Vagina (tissue), 2 donors: ENCODE measurements around the gene ABHD12. TPM values are rescaled to one million over a fixed set of nuclear protein-coding genes. Genes with fewer than 3 reads are reported as not detected.

Source experiments
- DNase-seq, 2 donors: peaks; one replicate each; pipeline ENCODE4 v3.0.0-alpha.2; 2017; ENCODE audit errors: extremely low spot score in 2 of 2
- H3K27ac ChIP-seq: fragments of 200-600 bp; sonication (generic); one replicate; pipeline ENCODE4 v1.5.1; 2019
- H3K27me3 ChIP-seq: fragments of 200-600 bp; sonication (generic); one replicate; pipeline ENCODE4 v1.5.1; 2019
- H3K36me3 ChIP-seq, 2 donors: fragments of 200-600 bp; sonication (generic); one replicate each; pipeline ENCODE4 v1.5.1; 2017 to 2019
- H3K4me1 ChIP-seq: fragments of 200-600 bp; sonication (generic); one replicate; pipeline ENCODE4 v1.5.1; 2019
- H3K4me3 ChIP-seq, 2 donors: fragments of 200-600 bp; sonication (generic); 1 replicate in 1 of 2; 2 replicates in 1 of 2; pipeline ENCODE4 v1.5.1; 2016 to 2019
- H3K9me3 ChIP-seq: fragments of 200-600 bp; sonication (generic); one replicate; pipeline ENCODE4 v1.5.1; 2019
- POLR2A ChIP-seq, 2 donors: fragments of 450-650 bp; IDR thresholded peaks; one replicate each; pipeline ENCODE4 v1.6.1; 2017; ENCODE audit warnings: antibody characterized with exemption in 2 of 2, mild to moderate bottlenecking in 2 of 2, moderate library complexity in 2 of 2
- POLR2AphosphoS5 ChIP-seq, 2 donors: sonication (generic); formaldehyde crosslinking; IDR thresholded peaks; one replicate each; pipeline ENCODE4 v1.9.0; 2017; ENCODE audit warnings: antibody characterized with exemption in 2 of 2, mild to moderate bottlenecking in 2 of 2, low read depth in 1 of 2; ENCODE audit not compliant: insufficient read depth in 1 of 2
- intact Hi-C: fragments of 100-400 bp; cut with DNase I; formaldehyde crosslinking; loops from one replicate; pipeline ENCODE4 v1.15.1; 2023
- total RNA-seq: library from RNA; depleted of rRNA; stranded (reverse); fragments of >200 nt; gene quantifications from one replicate; pipeline ENCODE4 v1.2.3, GENCODE V29; 2016
- TF ChIP-seq, protein P1 (sequence below), 3 experiments: fragments of 450-650 bp in 2 of 3; fragments of 200-600 bp in 1 of 3; sonication (generic) in 1 of 3; IDR thresholded peaks; one replicate each; pipeline ENCODE4 v1.5.1; 2017 to 2019; ENCODE audit warnings: antibody characterized with exemption in 3 of 3, mild to moderate bottlenecking in 2 of 3, moderate library complexity in 2 of 3

Gene ABHD12
- total RNA-seq, 1 donor from 2014 or later = 36.6 TPM

DNA sequence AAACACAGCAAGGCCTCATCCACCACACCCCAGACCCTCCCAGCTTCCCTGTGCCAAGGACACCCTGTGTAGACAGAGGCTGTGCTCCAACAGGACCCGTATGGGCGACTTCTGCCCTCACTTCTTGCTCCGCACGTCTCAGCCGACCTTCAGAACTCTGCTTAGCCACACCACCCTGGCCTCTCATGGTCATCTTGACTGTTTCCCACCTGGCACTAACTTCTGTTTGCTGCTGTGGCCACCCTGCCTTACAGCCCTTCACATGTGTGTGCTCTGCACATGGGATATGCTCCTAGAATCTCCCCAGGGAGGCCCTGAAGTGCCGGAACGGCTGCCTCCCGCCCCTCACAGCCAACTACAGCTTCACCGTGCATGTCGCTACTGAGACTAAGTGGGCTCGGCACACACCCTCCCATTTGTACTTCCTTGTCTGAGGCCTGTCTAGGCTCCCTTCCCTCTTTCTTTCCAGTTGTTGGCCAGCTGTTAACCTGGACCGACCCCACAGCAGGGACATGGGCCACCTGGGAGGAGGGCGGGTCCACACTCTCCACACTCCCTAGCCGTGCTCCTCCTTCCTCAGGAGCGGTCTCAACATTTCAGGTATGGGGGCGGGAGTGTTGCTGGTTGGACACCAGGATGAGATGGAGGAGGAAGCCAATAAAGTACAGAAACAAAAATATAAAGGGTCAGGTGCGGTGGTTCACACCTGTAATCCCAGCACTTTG is 73.1 kb downstream of the ABHD12 start:
- no peak overlapping the region for H3K27ac ChIP-seq
- no peak overlapping the region for H3K4me3 ChIP-seq
- H3K27me3 ChIP-seq = no peaks in the 10 kb centered on the region
- H3K4me1 ChIP-seq = no peaks in the 10 kb centered on the region
- no peaks in the 10 kb centered on the region for H3K9me3 ChIP-seq
- no peak for TF ChIP-seq POLR2A (IDR thresholded peaks at IDR 0.05)
- TF ChIP-seq, protein P1, sequence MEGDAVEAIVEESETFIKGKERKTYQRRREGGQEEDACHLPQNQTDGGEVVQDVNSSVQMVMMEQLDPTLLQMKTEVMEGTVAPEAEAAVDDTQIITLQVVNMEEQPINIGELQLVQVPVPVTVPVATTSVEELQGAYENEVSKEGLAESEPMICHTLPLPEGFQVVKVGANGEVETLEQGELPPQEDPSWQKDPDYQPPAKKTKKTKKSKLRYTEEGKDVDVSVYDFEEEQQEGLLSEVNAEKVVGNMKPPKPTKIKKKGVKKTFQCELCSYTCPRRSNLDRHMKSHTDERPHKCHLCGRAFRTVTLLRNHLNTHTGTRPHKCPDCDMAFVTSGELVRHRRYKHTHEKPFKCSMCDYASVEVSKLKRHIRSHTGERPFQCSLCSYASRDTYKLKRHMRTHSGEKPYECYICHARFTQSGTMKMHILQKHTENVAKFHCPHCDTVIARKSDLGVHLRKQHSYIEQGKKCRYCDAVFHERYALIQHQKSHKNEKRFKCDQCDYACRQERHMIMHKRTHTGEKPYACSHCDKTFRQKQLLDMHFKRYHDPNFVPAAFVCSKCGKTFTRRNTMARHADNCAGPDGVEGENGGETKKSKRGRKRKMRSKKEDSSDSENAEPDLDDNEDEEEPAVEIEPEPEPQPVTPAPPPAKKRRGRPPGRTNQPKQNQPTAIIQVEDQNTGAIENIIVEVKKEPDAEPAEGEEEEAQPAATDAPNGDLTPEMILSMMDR (IDR thresholded peaks at IDR 0.05) = no peak
- TF ChIP-seq POLR2AphosphoS5 (IDR thresholded peaks at IDR 0.05; ENCODE audit: insufficient read depth in 1 of 2, low read depth in 1 of 2) = no peak
- H3K36me3 ChIP-seq = peaks cover 0 to 1% of the 10 kb centered on the region in 2 donors
- intact Hi-C loops = no loop called here
- DNase-seq = no peak

DNA sequence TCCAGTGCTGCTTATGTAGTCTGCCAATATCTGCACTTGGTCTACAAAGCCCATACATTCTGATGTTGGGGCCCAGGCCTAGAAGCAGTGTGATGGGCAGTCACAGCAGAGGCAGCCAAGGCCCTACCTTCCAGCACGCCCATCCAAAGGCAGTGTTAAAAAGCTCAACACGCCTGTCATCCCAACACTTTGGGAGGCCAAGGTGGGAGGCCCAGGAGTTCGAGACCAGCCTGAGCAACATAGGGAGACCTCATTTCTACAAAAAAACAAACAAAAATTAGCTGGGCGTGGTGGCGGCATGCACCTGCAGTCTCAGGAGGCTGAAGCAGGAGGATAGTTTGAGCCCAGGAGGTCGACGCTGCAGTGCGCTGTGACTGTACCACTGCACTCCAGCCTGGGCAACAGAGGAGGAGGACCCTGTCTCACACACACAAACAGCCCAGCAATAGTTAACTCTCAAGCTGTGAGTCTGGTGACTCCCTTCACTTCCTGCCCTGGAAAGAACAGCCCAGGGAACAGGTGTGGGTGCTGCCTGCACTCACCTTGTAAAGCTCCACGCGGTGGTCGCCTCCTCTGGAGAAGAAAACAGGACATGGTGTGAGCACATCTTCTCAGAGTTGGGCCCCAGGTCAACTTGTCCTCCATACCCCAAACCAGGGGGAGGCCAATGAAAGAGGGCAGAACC is 74.0 kb downstream of the ABHD12 start:
- no peak for DNase-seq
- Histone ChIP-seq H3K4me3 (no peak overlapping the region), H3K4me1 (peaks cover 1% of the 10 kb centered on the region), H3K9me3 (no peaks in the 10 kb centered on the region), H3K27ac (no peak overlapping the region), H3K27me3 (no peaks in the 10 kb centered on the region), H3K36me3 (no peaks in the 10 kb centered on the region)
- intact Hi-C loops = no loop called here
- TF ChIP-seq POLR2AphosphoS5 (IDR thresholded peaks at IDR 0.05; ENCODE audit: insufficient read depth in 1 of 2, low read depth in 1 of 2) = no peak
- TF ChIP-seq, protein P1 (IDR thresholded peaks at IDR 0.05) = no peak
- no peak for TF ChIP-seq POLR2A (IDR thresholded peaks at IDR 0.05)

DNA sequence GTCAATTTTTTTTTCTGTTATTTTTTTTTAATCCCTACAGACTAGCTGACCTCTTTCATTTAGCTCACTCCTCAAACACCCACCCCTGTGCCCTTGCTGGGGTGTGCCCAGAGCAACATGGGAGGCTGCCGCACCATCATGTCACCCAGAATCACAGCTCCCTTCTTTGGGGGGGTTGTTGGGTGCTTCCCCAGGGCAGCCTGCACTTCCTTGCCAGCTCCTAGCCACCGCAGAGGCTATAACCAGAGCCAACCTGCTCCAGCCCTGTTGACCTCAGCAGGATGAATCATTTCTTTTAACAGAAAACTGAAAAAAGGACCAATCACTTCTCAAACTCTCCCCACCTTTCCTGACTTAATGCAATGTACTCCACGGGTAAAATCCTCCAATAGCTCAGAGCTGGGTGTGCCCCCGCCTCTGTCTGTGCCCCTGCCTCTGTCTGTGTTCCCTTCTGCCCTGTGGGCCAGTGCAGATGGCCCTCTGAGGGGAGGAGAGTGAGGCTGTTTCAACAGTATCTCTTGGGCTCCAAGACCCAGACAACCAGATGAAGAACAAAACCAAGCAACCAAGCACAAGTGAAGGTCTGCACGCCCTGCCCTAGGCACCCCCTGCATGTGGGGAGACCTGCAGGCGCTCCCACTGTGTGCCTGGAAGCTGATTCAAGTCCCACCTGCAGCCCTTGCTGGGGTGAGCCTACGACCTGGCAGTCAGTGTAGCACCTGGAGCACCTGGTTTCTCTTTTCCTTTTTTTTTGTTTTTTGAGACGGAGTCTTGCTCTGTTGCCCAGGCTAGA is 75.0 kb downstream of the ABHD12 start:
- H3K36me3 ChIP-seq = no peaks in the 10 kb centered on the region
- TF ChIP-seq, protein P1 (IDR thresholded peaks at IDR 0.05) = no peak
- TF ChIP-seq POLR2A (IDR thresholded peaks at IDR 0.05) = no peak
- TF ChIP-seq POLR2AphosphoS5 (IDR thresholded peaks at IDR 0.05; ENCODE audit: insufficient read depth in 1 of 2, low read depth in 1 of 2) = no peak
- H3K4me1 ChIP-seq = peaks cover 12% of the 10 kb centered on the region
- intact Hi-C loops = no loop called here
- no peak for DNase-seq
- H3K27me3 ChIP-seq = no peaks in the 10 kb centered on the region
- no peak overlapping the region for H3K4me3 ChIP-seq
- H3K9me3 ChIP-seq = no peaks in the 10 kb centered on the region
- no peak overlapping the region for H3K27ac ChIP-seq

DNA sequence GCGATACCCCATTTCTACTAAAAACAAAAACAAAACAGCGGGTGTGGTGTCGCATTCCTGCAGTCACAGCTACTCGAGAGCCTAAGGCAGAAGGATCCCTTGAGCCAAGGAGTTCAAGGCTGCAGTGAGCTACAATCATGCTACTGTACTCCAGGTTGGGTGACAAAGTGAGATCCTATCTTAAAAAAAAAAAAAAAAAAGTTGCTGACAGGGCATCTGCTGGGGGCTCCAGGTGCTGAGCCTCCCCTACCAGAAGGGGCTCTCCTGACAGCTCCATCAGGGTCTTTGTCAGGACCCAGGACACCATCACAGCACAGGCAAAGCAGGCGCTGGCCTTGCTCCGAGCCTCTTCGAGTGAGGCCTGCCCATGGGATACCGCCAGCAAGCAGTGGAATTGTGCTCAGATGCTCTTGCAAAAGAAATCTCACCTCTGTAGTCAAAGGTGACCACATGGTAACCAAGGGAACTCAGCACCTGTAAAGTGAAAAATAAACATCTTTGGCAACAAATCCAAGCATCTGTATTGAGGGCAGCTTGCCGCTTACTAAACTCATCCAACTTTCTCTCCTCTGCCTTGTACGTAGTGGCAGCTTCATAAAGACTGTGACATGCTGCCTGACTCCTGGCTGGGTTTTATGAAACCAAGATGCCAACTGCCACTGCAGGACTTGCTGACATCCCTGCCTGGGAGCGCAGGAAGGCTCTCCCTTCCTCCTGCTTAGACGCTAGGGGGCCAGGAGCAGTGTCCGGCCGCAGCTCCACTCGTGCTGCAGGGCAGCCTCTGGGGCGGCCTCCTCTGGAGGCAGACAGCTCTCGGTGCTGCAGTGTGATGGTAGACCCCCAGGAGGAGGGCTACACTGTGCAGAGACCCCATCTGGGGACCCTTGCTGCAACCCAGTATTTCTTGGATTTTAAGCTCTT is 75.9 kb downstream of the ABHD12 start:
- intact Hi-C loops = loop anchor here (5.0 kb wide), 1 partner anchor 1257 kb away; no protein-coding TSS in a partner anchor
- H3K4me3 ChIP-seq = no peak overlapping the region
- TF ChIP-seq, protein P1 (IDR thresholded peaks at IDR 0.05) = no peak
- no peak for TF ChIP-seq POLR2A (IDR thresholded peaks at IDR 0.05)
- no peak for TF ChIP-seq POLR2AphosphoS5 (IDR thresholded peaks at IDR 0.05; ENCODE audit: insufficient read depth in 1 of 2, low read depth in 1 of 2)
- H3K9me3 ChIP-seq = no peaks in the 10 kb centered on the region
- no peaks in the 10 kb centered on the region for H3K27me3 ChIP-seq
- no peaks in the 10 kb centered on the region for H3K36me3 ChIP-seq
- DNase-seq = no peak
- H3K4me1 ChIP-seq = peaks cover 20% of the 10 kb centered on the region
- H3K27ac ChIP-seq = no peak overlapping the region
